GM12801 (cell line): ENCODE measurements around the gene NRAP.

Source experiments
- TF ChIP-seq, protein P1 (sequence below): IDR thresholded peaks from one replicate; pipeline ENCODE4 v1.5.1; 2011; ENCODE audit warnings: control low read depth; ENCODE audit not compliant: insufficient read length; ENCODE audit errors: extremely low read depth

NRAP gene

DNA sequence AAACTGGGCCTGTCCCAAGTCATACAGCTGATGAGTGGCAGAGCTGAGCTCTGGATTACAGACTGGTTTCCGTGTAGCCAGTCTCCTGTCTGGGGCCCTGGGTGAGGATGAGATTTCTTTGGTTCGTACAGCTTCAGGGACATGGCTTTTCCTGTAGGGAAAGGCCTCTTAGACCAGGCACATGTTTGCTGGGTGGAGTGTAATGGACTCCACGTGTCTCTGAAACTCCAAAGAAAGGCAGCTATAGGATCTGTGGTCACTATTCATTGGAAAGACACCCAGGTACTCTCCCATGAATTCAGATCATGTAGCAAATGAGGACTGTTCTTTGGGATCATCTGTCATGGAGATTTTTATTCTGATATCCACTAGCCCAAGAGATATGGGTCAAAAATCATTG is 108.6 kb downstream of the NRAP start:
- TF ChIP-seq, protein P1, sequence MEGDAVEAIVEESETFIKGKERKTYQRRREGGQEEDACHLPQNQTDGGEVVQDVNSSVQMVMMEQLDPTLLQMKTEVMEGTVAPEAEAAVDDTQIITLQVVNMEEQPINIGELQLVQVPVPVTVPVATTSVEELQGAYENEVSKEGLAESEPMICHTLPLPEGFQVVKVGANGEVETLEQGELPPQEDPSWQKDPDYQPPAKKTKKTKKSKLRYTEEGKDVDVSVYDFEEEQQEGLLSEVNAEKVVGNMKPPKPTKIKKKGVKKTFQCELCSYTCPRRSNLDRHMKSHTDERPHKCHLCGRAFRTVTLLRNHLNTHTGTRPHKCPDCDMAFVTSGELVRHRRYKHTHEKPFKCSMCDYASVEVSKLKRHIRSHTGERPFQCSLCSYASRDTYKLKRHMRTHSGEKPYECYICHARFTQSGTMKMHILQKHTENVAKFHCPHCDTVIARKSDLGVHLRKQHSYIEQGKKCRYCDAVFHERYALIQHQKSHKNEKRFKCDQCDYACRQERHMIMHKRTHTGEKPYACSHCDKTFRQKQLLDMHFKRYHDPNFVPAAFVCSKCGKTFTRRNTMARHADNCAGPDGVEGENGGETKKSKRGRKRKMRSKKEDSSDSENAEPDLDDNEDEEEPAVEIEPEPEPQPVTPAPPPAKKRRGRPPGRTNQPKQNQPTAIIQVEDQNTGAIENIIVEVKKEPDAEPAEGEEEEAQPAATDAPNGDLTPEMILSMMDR: no peak

DNA sequence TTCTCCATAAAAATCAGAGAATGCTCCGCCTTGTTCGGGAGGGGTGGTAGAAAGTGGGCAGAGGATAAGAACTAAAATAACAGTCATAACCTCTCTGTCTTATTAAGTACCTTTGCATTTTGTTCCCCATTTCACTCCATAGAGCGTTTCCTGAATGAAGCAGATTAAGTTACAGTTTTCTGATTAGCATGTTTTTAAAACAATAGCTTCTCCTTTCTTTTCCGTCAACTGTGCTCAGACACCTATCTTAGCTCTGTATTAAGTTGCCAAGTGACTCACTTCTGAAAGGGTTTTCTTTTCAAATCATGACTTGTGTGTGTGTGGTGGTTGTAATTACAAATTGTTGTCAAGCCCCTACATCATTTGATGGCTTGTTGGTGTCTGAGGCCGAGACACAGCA is 109.6 kb downstream of the NRAP start:
- TF ChIP-seq, protein P1: no peak

DNA sequence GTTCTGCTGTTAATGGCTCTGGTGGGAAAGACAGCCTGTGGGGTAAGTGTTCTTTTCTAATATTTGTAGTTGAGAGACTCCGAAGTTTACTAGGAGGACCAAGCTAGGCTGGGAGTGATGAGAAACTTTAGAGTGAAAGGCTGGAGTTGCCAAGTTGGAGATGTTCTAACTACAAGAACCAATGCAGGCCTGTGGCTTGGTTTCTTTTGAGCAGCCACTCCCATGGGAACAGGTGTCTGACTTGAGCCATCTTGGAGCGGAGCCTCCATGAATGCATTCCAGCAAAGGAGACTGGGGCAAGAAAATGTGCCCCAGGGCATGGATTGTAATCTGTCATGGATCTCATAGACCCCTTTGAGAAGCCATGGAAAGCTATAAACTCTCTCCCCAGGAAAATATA is 110.7 kb downstream of the NRAP start:
- TF ChIP-seq, protein P1: no peak

DNA sequence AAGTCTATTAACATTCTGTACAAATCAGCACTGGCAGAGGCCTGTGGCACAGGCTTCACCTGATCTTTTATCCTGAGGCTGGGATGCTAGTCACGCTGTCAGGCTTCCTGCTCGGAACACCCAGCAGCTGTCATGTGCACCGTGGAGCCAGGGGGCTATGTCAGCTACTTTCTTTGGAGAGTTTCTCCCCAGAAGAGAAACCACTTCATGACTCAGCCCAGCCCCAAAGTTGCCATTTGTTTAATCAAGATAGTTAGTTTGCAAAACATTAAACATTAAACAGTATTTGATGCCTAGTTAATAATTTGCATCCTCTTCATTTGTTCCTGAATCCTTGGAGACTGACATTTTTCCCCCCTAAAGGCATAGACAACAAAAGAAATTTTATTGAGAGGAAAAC is 111.1 kb downstream of the NRAP start, which contains the start of gene HABP2:
Gene HABP2 (plus strand): TSS at position 353 of the 400 bp plus-strand sequence. CDS start 69 bp downstream, outside the sequence.
- TF ChIP-seq, protein P1: no peak

DNA sequence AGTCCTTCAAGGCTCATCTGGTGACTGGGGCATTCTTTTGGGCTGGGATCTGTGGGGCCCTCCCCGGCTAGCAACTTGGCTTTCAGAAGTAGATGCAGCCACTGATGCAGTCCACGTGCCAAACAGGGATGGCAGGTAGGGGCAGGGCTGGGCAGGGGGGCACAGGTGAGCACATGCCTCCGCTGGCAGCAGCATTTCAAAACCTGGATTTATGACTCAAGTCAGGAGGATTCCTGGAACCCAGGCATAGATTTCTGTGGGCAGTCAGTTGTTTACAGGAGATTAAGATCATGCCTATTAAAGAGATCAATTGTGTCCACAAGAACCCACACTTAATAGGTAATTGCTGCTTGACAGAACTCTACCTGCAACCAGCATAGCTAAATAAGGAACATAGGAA is 111.8 kb downstream of the NRAP start:
- TF ChIP-seq, protein P1: no peak

DNA sequence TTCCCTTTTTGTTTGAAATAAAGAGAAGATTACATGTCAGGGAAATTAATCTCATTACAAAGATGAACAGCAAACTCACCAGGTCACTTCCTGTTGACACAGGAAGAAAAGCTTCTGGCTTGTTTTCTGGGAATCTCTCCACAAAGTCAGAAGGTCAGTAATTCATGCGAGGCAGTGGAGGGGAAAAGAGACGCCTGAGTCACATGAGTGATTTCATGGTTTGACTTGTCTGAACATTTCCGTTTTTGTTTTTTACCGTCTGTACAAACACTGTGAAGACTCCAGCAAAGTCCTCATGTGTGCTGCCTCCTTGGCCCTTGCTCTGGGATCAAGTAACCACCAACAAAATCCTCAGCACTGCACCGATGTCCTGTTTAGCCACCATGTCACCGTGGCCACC is 113.5 kb downstream of the NRAP start:
- TF ChIP-seq, protein P1: no peak

DNA sequence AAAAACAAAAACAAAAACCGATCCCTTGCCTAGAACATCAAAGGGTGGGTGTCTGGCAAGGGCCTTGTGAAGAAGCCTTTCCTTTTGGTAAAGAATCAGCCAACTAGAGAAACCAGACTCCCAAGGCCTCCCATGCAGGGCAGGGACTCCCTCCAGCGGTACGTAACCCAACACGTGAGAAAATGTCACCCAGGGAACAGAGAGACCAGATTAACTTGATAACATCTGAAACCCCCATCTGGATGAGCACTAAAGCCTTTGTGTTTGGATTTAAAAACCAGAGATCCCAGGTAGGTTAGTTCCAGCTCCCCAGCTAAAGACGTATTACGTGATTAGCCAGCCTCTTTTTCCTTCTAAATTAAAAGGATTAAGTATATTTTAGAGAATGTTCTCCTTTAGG is 114.0 kb downstream of the NRAP start:
- TF ChIP-seq, protein P1: no peak

DNA sequence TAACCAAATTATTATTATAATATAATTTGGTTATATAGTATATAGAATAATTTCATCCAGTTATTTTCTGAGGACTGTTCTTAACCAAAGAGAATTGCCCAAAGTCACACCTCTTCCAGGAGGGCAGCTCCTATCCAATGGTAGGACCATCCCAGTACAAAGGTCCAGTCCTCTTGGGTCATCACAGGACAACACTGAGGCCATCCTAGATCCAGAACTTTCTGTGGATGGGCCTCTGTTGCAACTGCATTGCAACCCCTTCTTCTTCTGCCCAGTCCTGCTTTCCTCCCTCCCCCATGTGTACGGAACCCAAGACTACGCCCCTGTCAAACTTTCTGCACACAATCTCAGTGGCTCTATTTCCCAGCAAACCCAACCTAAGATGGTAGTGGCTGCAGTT is 116.4 kb downstream of the NRAP start:
- TF ChIP-seq, protein P1: no peak
